ENCODE results near the gene OSBPL10.

OSBPL10 gene

DNA sequence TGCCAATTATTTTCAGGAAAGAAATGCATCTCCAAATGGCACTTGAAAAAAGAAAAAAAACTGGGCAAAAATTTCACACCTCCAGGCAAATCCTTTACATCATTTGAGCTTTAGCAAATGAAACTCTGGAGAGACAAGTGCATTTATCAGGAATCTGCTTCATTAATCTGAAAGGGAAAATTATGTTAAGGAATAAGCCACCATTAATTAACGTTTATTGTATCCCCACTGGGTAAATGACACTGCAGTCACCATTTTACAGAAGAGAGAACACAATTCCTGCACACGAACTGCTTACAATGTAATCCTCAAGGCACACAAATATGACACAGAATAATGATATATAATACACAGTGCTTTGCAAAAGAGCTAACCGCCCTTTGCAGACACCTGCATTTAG, 217.3 kb downstream of the OSBPL10 start:
- no peak for FAIRE-seq

DNA sequence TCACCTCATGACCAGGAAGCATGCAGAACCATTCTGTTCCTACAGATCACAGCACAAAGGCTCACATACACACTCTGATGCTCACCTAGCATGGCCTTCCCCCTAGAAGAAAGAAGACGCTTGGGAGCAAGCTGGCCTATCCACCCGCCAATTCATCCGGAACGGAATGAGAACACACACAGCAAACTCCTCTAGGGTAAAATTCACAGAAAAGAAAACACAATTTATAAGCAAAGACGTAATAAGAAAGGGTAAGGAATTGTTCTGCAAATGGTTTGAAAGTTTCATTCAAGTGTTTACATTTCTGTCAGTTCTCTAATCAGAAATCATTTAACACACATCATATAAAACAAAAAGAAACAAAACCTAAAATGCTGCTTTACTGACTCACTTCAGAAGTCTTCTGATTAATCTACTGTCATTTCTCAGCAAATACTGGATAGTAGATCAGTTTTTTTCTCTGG, 218.1 kb downstream of the OSBPL10 start:
- no peak for FAIRE-seq

DNA sequence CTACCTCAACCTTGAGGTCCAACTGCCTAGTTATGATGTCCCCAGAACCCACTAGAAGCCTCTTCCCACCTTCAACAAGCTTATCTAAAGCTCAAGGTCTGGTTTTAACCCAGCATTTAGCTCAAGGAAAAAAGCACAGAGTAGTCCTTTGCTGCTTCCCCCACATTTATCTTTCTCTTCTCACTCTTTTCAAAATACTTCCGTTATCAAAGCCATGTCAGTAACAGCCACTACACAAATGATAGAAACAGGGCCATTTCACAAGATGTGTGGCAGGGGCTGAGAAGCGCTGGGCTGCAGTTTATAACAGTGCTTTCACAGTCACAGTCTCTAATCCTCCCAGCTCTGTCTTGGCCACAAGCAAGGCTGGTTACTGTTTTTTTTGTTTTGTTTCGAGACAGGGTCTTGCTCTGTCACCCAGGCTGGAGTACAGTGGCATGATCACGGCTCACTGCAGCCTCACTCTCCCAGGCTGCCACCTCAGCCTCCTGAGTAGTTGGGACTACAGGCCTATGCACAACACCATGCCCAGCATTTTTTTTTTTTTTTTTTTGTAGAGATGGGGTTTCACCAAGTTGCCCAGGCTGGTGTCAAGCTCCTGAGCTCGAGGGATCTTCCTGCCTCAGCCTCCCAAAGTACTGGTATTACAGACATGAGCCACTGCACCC, 218.8 kb downstream of the OSBPL10 start:
- FAIRE-seq = no peak

DNA sequence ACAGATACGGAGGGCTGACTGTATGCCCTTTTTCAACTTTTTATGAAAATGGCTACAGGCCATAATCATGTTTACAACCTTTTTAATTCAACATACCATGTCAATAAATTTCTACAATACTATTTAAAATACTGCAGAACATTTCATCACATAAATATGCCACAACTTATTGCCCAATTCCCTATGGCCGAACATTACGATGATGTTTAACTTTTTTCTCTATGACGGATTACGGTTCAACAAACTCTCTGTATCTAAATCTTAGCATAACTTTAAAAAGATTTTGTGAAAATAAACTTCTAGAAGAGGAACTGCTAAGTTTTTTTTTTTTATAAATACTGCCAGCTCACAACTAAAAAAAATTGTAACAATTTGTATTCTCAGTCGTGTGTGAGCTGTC, 220.4 kb downstream of the OSBPL10 start:
- no peak for FAIRE-seq

DNA sequence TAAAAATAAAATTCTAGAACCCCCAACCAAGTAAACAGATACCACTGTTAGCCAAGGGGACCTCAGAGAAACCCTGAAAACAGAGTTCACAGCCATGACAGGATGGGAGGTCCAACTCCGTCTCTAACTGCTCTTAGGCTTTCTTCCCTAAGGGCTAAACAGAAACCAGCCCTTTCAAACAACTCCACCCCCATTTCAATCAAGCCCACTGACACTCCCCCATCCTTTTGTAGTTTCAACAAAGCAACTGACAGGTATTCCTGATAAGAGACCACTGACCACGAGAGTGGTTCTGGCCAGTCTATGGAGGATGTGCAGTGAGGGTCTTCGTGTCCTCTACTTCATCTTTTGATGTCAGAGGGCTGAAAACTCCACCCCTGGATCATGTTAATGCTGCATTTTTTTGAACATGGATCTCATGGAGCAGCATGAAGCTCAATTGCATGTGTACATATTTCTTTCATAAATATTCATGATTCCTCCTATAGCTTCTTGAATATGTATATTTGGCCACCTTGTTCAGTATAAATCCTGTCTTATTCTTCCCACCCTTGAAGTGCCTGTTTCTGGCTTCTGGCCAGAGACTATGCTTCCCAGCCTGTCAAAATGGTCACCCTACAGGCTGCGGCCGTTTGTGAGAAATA, 222.6 kb downstream of the OSBPL10 start:
- FAIRE-seq = no peak

DNA sequence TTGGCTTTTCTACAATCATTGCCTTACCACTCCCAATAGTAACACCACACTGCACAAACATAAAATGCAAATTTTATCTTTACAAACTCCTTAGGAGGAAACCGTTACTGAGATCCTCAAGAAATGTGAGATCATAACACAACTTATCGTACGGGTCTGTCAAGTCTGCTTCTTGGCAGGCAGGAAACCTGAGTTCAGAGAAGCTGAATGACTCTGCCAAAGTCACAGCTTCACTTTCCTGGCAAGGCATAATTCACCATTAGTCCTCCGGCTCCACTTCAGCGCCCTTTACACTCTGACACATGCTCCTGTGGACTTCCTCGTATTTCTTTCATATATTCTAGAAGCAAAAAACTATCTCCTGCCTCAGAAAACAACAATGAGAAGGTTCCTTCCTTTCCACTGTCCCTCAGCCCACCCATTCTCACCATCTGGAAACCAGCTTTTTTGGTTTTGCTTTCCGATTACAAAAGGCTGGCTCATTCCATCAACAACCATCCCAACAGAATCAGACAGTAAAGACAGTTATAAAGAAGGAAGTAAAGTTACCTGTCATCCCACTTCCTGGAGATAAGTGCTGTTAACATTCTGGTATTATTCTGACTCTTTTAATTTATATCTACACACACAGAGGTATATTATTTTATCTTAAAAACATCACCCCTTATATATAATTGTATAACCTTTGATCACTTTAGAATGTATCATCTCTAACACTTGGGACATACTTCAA, 225.0 kb downstream of the OSBPL10 start:
- no peak for FAIRE-seq

DNA sequence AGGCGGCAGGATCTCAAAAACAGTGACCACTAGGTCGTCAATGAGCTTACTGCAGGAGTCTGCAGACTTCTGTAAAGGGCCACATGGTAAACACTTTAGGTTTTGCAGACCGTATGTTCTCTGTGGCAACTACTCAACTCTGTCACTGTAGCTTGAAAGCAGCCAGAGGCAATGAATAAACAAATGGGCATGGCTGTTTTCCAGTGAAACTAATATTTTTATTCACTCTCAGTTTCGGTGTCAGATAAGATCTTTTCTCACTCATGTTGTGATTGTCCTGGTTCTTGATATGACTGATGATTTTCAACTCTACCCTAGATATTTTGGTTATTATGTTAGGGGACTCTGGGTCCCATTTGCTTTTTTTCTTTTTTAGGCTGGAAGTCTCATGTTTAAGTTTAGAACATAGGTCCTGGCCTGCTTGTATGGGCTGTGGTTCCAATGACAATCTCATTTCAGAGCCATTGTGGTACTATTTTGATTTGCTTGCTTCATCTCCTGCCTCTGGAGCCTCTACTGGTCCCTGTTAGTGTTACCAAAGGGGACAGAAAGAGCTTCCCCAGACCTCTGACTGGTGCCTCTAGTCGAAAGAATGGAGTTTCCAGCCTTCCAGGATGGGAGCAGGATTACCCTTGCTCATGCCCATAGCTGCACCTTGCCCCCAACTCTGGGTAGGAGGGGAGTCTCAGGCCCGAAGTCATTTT, 226.3 kb downstream of the OSBPL10 start:
- no peak for FAIRE-seq

DNA sequence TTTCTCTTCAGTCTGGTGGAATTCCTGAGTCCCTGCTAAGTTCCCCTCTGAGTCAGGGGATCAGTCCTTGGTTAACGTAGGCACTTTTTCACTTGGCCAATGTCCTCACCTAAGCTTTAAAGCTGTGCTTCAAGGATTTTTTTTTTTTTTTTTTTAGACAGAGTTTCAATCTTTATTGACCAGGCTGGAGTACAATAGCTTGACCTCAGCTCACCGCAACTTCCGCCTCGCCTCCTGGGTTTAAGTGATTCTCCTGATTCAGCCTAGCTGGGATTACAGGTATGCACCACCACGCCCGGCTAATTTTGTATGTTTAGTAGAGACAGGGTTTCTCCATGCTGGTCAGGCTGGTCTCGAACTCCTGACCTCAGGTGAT, 228.0 kb downstream of the OSBPL10 start:
- no peak for FAIRE-seq

DNA sequence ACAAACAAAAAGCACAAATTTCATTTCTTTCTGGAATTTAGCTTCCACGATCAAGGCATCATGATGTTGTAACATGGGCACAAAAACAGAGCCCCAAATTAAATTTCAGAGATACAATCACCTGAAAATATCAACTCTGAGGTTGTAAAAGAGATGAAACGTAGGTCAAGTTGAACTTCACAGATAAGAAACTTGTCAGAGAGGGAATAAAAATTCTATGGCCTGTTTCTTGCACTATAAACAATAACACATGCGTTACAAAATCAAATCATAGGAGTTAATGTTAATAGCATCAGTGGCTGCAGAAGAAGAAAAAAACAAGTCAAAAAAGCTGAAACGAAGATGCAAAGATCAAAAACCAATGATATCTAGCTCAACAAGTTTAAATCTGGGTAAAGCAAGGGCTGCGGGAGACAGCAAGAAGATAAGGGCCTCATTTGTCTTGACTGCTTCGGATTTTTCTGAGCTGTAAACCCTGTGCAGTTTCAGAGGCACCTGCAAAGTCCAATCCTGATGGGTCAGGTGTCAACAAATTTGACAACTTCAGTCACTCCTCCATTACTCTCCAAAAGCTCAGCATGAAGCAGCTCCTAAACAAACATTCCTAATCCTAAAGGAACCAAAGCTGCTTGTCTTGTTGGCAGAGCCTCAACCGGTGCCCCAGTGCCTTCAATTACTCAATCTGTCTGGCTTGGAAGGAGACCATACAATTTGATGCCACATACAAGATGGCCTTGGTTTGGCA, 228.6 kb downstream of the OSBPL10 start:
- no peak for FAIRE-seq

DNA sequence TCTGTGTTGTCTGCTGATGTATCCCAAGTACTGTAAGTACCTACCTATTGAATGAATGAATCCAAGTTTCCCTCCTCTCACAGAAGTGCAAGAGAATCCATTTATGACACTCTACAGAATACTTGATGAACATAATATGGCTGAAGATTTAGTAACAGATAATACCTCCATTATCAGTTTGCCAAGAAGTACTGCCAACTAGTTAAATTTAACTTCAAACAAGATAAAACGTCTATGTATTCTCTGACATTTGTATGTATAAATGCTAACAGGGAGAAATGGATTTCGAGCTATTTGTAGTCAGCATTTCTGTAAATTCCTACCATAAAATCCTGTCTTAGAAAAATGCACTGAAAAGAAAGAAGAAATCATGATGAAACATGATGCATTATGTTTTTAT, 230.7 kb downstream of the OSBPL10 start:
- FAIRE-seq = no peak

DNA sequence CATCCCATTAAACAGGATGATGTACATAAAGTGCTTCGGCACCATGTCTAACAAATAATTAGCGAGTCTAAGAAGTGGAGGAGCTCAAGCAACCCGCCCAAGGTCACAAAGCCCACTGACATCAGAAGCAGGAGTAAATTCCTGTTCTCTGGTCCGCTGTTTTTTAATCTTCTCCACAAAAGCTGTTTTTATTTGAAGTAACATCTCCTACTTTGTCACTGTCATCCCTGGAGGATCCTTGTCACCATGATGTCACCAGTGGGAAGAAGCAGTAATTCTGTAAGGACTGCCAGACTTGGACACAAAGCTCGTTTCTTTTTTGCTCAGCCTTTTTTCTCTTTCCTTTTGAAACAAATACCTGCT, 232.1 kb downstream of the OSBPL10 start:
- no peak for FAIRE-seq

DNA sequence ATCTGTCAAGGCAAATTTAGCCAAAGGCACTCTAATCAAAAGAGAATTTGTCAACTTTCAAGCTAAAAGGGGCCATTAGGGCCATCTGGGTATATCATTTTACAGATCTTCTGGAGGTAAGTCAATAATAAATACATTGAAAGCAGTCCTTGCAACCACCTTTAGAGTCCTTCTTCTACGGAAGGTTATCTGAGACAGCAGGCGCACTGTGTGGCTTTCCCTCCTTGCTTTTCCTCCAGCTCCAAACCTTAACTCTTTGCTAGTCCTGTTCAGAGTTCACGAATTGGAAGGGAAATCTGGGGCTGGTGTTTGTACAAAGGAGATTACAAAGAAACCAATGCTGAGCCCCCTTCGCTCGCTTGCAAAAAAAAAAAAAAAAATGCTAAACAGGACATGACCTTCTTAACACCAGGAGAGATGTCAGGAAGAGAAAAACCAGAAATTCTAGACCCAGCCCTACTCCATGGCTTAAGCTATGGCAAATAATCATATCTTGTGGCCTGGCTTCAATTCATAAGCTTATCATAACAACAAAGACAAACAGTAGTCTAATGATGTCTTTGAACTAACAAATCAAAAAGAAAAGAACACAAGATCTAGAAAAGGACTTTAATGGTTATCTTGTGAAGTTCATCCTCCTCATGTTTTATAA, 232.7 kb downstream of the OSBPL10 start:
- FAIRE-seq = no peak

DNA sequence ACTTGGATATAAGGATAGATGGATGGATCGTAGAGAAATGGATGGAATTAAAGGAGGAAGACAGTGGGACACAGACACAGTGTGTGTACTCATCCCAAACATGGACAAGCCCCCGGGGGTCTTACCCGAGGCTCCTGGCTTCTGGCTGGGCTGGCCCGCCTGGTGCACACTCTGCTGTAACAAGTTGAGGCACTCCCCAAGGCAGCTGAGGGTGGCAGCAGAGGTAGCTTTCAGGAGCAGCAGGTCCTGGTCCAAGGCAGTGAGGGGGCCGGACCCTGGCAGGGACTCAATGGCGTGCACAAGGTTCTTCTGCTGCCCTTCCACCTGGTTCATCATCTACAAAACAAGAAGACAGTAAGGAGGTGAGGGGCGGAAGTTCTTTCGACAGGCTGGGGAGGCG, 233.3 kb downstream of the OSBPL10 start:
- FAIRE-seq = no peak

DNA sequence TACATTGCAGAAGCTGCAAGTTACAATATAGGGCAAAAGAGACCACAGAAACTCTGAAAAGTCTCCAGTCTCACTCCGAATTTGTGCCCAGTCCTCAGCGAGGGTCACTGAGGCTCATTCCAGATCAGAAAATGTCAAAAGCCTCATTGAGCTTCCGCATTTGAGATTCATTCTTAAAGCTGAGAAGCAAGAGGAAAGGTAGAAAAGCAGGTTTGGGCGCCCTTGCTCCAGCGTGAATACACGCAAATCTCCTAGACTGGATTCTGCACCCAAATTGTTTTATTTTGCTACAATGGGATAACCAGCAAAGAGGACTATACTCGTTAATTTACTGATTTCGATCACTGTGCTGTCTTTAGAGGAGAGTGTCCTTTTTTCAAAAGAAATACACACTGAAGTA, 236.1 kb downstream of the OSBPL10 start:
- FAIRE-seq = no peak

DNA sequence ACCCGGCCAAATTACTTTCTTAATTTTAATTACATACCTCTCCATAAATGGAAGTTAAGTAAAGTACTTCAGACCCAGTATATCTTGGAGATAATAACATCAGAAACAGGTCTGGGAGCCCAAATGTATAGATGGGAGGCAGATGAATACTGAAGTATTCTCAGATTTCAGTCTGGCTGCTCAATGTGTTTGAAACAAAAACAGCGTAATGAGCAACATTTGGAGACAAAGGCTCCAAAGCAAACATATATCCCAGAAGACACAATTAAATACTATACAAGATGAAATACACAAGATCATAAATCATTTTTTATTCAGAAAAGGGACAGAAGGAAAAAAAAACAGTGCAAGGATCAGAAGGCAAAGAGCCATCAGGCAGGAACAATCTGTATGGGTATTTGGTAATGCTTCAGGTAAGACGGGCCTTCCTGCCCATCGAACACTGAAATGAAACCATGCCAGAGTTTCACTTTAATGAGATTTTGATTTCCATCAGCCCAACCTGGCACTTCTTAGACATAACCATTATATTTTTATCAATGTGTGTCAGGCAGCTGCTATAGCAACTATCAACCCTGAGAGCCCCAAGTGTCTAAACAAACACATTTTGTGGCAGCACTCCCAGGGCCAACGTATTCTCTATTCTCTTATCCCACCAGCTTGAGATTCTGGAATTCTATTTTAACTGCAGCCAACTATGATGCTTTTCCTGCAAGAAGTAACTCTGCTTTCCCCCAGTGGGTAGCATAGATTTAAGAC, 237.6 kb downstream of the OSBPL10 start:
- no peak for FAIRE-seq

DNA sequence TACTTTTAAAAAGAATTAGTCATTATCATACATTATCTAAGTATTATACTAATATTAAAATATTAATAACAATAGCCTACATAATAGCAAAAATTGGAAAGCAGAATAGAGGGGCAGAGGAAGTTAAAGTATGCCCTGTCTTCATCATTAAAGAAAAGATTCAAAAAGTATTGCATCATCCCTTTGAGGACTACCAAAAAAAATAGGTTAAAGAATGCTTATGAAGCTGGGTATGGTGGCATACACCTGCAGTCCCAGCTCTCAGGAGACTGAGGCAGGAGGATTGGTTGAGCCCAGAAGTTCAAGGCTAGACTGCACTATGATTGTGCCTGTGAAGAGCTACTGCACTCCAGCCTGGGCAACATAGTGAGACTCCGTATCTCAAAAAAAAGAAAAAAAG, 240.7 kb downstream of the OSBPL10 start:
- FAIRE-seq = no peak

DNA sequence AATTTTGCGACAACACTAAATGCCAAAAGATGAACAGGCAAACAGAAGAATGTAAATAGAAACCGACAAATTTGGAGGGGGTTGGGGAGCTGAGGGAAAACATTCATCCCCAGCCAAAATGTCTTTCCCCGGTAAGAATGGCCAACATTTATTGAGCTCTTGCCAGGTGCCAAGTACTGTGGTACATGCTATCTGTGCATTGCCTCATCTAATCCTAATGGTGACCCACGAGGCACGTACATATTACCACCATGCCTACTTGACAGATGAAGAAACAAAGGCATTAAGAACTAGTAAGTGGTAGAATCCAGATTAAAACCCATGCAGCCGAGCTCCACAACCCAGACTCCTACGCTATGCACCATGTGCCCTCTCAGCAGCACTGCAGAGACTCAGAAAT, 242.7 kb downstream of the OSBPL10 start:
- no peak for FAIRE-seq

DNA sequence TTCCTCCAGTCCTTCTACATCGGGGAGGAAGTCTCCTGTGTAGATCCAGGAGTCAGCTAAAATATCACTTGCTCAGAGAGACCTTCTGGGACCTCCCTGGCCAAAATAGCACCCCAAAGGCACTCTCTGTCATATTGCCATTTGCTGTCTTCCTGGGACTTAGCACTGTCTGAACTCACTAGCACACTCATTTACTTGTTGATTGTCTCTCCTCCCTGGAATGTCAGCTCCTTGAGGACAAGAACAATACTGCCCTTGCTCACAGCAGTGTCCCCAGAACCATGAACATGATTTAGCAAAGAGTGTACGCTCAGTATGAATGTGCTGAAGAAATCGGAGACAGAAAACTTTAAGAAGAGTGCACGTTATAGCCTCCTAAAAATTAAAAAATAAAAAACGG, 245.4 kb downstream of the OSBPL10 start:
- no peak for FAIRE-seq

DNA sequence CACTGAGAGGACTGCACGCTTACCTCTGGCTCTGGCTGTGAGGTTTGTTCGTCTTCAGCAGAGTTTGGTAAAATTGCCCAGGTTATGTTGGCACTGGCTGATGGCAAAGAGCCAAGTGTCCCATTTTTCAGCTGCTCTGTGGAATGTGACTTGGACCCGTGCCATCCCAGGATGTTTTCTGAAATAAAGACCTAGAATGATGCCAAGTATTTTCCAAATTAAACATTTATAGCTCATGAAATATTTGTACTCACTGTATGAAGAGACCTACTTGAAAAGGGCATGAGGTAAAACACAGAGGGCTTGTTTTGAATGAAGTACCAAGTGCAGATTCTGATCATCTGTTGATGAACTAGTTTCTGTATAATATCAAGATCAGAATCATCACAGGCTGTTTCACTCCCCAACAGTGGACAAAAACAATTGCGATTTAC, 247.8 kb downstream of the OSBPL10 start:
- no peak for FAIRE-seq

DNA sequence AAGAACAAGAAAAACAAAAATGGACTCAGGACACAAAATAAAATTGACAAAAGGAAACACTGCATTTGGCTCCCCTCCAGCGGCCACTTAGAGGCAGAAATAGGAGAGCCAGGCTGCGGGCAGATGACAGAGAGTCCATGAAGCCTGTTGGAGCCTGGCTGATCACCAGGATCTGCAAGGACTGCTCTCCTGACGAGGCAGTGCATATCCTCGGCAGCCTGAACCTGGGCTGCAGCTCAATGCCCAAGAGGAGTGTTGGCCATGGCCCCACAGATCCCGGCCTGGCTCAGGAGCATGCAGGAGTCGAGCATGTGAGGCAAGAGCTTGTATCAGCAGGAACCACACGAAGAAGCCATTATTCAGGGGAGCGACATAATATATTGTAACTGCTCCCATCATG, 248.5 kb downstream of the OSBPL10 start:
- FAIRE-seq = no peak

DNA sequence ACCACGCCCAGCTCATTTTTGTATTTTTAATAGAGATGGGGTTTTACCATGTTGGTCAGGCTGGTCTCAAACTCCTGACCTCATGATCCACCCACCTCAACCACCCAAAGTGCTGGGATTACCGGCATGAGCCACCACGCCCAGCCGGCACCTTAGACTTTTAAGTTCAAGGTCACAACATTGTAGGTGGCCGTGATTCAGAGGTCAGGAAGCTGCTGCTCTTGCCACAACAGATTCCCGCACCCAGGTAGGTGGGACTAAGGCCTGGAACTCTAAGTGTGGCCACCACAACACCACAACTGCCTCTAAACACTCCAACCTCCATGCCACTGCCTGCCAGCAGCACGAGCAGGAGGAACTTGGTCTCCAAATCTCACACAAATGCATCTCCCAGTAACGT, 251.5 kb downstream of the OSBPL10 start:
- no peak for FAIRE-seq

DNA sequence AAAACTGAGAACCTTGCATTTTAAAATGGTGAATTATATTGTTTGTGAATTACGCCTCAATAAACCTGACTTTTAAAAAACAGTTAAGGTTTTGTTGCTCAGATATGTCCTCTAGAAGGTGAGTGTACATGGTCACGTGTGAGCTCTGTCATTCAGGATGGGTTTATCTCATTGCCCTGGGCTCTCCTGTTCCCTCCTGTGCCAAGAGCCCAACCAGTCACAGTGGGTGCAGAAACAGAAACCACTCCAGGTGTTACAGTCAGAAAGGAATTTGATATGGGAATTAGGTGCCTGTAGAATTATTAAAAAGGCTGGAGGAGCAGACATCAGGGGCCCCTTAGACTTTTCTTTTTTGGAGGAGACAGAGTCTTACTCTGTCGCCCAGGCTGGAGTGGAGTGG, 252.0 kb downstream of the OSBPL10 start:
- no peak for FAIRE-seq

Measured in A204.1 (cell line).